HG03521 (cell line): Measurements from ENCODE around the gene LBHD2.
A peak's percentile ranks its signal among the peaks of the same experiment; 100 is the strongest.
"Not testable (repeated sequence)": the region's sequence is repeated elsewhere in the genome, so short reads cannot be mapped to it uniquely, and the experiment has no call there.

Source experiments
- ATAC-seq: cut with Tn5 transposase; IDR thresholded peaks from one replicate; pipeline ENCODE4 v1.9.1; 2021; ENCODE audit warnings: mild to moderate bottlenecking, moderate library complexity; ENCODE audit not compliant: unreplicated experiment

LBHD2 gene

DNA sequence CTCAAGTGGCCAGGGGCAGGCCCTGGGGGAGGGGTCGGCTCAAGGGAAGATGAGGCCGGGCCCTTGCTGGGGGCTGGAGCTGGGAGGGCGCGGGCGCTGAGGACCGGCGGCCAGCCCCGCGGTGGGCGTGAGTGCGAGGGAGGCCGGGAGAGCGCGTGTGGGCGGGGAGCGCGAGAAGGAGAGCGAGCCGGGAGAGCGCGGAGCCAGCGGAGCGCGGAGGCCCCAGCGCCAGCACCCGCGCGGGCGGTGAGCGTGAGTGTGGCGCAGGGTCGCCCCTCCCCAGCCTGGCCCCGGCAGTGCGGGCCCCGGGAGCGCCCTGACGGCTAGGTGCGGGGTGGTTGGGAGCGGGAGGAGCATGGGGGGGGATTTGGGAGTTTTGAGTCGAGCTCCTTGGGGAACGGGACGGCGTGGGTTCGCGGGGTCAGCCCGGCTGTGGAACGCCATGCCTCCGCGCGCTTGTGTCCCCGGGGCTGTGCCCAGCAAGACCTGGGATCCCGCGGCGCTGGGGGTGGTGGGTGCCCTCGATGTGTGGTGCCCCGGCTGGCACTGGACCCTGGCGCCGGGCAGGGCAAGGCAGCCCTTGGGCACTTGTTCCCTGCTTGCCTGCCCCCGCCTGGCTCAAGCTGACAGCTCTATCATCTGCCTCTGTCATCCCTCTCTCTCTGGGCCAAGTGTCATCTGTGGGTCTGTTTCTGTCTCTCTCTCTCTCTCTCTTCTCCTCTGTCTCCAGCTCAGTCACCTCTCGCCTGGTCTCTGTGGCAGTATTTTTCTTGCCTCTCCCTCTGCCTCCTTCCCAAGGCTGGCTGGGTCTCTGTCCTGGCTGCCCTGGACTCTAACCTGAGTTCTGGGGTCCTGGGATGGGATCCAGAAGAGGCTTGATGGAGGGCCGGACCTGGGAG, at the start of gene LBHD2:
LBHD2 (plus strand) TSS at position 190 of the 899 bp plus-strand sequence. CDS start 1,803 bp downstream, outside the sequence.
- no peak for ATAC-seq

- ATAC-seq = no peak
Measured at GRCh38 chr14:103041464-103041863, 42.5 kb upstream of the LBHD2 start.

DNA sequence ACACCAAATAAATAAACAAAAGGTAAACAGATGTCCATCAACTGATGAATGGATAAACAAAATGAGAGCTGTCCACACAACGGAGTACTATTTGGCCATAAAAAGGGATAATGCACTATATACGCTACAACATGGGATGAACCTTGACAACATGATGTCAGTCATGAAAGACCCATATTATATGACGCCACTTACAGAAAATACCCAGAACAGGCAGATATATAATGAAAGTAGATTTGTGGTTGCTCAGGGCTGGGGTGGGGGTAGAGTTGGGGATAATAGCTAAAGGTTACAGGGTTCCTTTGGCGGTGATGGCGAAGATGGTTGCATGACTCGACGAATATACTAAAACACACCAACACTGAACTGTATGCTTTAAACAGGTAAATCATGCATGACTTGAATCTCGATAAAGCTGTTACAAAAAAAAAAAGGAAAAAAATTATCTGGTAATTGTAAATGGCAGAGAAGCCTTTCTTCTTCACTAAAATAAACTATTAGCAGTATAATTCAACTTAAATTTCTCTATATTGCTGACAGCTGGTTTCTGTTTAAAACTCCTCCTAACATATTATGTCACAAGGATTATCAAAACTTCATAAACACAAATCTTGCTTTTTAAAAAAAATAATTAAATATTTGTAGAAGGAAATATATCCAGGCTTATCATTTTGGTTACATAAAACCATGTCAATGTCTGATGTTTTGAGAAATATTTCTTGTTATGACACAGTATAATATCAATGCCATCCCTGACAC, 40.6 kb upstream of the LBHD2 start:
- ATAC-seq = no peak

GRCh38 chr14:103045371-103045869, 38.6 kb upstream of the LBHD2 start:
- ATAC-seq = no peak

DNA sequence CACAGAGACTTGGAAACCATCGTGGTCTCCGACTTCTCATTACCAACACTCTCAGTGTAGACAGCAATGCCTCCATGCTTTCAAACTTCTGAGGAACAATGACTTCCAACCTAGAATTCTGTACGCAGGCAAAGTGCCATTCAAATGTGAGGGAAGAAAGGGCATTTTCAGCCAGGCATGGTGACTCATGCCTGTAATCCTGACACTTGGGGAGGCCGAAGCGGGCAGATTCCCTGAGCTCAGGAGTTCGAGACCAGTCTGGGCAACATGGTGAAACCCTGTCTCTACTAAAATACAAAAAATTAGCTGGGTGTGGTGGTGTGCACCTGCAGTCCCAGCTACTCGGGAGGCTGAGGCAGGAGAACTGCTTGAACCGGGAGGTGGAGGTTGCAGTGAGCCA, 36.6 kb upstream of the LBHD2 start:
- ATAC-seq = not testable (repeated sequence)

- ATAC-seq = no peak
Measured at GRCh38 chr14:103050935-103051334, 33.1 kb upstream of the LBHD2 start.

DNA sequence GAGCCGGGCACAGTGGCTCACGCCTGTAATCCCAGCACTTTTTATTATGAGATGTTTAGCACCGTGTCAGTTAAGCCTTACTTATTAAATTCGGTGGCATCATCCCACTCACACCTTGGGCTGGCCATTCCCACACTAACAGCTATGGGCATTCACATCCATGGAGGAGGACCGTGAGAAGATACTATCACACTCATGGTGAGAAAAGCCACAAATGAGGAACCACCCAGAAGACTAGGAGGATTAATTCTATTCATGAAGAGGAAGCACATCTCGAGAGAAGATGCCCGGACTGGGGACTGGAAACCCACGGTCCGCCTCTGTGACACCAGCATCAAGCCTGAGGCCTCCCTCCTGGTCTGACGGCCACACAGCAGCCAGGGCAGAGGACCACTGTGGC, 31.6 kb upstream of the LBHD2 start:
- no peak for ATAC-seq

DNA sequence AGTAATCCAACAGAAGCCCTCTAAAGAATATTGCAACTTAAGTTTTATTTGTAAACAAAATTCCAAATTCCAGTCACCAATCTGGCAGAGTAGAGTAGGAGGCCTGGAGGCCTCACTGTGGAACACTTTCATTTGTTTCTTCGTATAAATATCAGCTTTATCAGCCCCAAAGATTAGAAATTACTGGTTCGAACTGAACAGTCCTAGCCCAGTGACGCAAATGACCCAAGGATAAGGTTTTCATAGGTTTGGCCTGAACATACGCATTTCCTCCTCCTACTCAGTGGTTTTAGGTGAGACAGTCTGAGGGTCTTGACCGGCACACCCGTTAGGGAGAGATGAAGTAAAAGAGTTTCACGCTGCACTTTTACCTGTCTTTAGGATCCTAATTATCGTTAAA, 28.3 kb upstream of the LBHD2 start:
- no peak for ATAC-seq

- ATAC-seq = no peak
Measured at GRCh38 chr14:103056322-103057027, 27.5 kb upstream of the LBHD2 start.

DNA sequence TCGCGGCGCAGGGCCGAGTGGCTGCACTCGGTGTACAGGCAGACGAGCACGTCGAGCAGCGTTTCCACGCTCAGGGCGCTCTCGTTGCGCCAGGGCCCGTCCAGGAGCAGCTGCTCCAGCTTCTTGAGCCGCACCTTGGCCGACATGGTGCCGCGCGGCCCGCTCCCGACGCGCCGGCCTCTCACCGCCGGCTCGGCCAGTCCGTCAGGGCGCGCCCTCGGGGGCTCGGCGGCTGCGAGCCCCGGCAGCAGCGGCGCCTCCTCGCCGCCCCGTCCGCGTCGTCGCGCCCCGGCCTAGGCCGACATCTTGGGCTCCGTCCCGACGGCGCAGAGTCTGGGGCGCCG, 27.0 kb upstream of the LBHD2 start:
- no peak for ATAC-seq

DNA sequence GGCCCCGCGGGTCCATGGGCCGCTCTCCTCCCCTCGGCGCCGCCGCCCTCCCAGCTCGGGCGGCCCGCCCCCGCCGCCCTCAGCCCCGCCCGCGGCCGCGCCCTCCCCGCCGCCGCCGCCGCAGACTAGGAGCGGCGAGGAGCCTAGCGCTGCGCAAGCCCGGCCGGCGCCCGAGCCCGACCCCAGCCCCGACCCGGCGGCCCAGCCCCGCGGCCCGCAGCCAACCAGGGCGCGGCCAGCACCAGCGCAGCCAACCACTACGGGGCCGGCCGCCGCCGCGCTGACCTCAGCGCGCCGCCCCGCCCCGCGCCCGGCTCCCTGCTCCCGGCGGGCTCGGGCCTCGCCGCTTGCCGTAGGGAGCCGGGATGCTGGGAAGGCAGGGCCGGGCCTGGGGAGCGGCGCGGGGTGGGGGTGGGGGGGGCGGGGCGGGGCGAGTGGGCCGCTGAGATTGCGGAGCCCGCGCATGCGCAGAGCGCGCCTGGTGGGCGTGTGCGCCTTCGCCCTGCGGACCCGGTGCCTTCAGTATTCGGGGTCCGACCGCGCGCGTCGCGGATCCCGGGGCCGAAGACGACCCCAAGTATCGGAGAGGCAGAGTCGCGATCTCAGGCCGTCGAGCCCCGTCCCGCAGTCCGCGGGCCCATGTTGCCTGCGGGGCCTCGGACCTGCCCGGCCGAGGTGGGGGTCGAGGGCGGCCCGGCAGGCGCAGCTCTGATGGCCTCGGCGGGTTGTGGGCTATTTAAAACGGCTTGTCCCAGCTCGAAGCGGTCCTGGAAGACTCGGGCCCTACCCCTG, 26.4 kb upstream of the LBHD2 start, which contains the start of gene CDC42BPB:
CDC42BPB (minus strand) TSS at position 178 of the 792 bp plus-strand sequence. CDS start 376 bp downstream, outside the sequence.
- peak; percentile 77 for ATAC-seq

DNA sequence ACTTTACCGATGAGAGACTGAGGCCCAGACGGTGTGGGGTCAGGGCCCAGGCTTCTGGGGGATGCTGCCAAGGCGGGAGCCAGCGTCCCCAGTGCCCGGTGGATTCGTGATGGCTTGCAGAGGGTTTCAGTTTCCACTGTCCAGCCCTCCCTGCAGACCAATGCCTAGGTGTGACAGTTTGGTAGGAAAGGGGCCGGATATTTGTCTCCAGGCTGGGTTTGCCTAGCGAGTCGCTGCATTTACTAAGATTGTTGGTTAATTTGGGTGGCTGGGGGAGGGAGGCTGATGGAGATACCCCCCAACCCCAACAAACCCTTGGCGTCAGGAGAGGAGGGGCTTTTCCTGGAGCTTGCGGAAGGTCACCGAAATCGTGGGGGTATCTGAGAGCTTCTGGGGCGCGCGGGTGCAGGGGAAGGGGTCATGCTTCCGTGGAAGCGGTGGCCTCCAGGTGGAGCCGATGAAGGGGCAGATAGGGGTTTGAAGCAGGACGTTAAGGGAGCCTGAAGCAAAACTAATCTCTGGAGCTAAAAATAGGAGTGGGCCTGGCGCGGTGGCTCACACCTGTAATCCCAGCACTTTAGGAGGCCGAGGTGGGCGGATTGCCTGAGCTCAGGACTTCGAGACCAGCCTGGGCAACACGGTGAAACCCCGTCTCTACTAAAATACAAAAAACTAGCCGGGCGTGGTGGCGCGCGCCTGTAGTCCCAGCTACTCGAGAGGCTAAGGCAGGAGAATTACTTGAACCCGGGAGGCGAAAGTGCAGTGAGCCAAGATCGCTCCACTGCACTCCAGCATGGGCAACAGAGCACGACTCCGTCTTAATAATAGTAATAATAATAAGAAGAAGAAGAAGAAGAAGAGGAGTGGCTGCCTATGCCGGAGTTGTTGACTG, 25.6 kb upstream of the LBHD2 start:
- ATAC-seq = peak; percentile 2

DNA sequence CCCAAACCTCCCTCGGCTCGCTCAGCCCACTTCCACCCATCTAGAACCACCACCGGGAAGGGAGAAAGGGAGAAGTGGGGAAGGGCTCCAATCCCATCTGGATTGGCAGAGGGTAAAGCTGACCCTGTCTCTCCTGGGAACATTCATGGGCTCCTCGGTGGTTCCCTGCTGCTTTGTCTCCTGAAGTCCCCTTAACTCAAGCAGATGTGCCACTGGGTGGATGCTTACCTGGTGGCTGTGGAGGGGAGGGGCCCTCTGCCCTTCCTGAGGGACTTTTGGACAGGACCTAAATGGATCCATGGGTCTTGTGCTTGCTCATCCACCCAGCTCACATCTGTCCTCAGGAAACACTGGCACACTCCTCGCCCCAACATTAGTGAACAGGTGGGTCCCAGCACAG, 24.5 kb upstream of the LBHD2 start:
- no peak for ATAC-seq

- no peak for ATAC-seq
Measured at GRCh38 chr14:103061482-103061976, 22.5 kb upstream of the LBHD2 start.

DNA sequence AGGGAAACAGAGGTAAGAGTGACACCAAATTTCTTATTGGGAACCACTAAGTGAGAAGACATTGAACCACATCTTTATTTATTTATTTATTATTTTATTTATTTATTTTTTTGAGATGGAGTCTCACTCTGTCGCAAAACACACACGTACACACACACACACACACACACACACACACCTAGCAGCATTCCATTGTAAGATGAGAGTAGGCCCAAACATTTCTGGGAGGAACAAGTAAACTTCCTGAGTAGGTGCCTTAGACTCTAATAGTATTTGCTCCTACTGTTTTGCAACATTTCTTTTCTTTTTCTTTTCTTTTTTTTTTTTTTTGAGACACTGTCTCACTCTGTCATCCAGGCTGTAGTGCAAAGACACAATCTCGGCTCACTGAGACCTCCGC, 19.6 kb upstream of the LBHD2 start:
- ATAC-seq = no peak

- ATAC-seq = no peak
Measured at GRCh38 chr14:103064978-103065377, 19.0 kb upstream of the LBHD2 start.

DNA sequence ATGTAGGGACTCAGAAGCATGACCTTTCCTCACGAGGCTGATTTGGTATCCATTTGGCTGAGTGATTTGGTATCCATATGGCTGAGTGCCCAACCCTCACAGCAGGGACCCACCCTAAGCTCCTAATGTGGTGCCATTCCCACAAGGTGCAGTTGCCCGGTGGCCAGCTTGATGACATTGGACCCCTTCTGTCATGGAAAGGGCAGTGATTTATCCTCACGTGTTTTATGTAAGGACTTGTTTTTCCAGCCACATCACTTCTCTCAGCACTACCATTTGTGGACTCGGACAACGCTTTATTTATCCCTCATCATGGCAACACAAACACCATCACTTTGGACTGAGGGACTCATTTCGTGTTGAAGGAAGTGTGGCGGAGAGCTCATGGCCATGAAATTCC, 18.1 kb upstream of the LBHD2 start:
- no peak for ATAC-seq

- no peak for ATAC-seq
Measured at GRCh38 chr14:103066399-103066798, 17.6 kb upstream of the LBHD2 start.
